ENCODE data around the gene TMEM144.
A peak's percentile ranks its signal among the peaks of the same experiment; 100 is the strongest.

TMEM144 gene

GRCh38 chr4:158259955-158260575, 49.8 kb downstream of the TMEM144 start:
- H3K36me3 ChIP-seq (replicated peaks; ENCODE audit: insufficient read depth, low read length): no peaks in the 10 kb centered on the region

DNA sequence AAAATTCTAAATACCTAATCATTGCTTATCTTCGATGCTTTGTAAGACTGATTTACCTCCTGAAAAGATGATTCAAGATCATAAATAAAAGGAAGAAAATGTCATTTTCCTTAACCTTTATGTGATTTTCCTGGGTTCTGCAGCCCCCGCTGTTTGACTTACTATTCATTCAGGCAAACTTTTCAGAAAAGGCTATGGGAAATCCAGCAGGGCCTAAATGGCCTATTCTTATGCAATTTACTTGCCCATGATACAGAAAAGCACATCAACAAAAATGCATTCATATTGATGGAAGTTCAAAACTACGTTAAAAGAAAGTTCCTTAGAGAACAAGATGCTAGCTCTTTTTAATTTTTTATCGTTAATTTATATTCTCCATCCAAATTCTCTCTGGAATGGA, 51.2 kb downstream of the TMEM144 start:
- Histone ChIP-seq H3F3A (ENCODE audit: insufficient read depth, low read length) (no peaks in the 10 kb centered on the region), H2AFZ (ENCODE audit: low read length) (no peak overlapping the region), H3K9me3 (replicated peaks; ENCODE audit: insufficient read depth, low read length) (no peaks in the 10 kb centered on the region), H4K20me1 (ENCODE audit: insufficient read depth, low read length) (no peaks in the 10 kb centered on the region), H3K36me3 (replicated peaks; ENCODE audit: insufficient read depth, low read length) (no peaks in the 10 kb centered on the region), H3K79me2 (ENCODE audit: low read length) (no peaks in the 10 kb centered on the region), H3K4me3 (ENCODE audit: low read length) (no peak overlapping the region), H3K27ac (ENCODE audit: low read length) (no peak overlapping the region), H3K27me3 (replicated peaks; ENCODE audit: insufficient read depth, low read length) (no peaks in the 10 kb centered on the region), H3K4me2 (ENCODE audit: low read depth, low read length) (no peak overlapping the region), H3K4me1 (ENCODE audit: low read length) (no peaks in the 10 kb centered on the region), H3K9me2 (replicated peaks; ENCODE audit: insufficient read depth, low read length) (no peaks in the 10 kb centered on the region), H3K9ac (ENCODE audit: low read length) (no peak overlapping the region)
- TF ChIP-seq EZH2phosphoT487 (IDR thresholded peaks at IDR 0.05; ENCODE audit: low read length) (no peak), EZH2 (optimal IDR thresholded peaks at IDR 0.05; ENCODE audit: low read depth, low read length) (no peak)
- TF ChIP-seq, protein P1, sequence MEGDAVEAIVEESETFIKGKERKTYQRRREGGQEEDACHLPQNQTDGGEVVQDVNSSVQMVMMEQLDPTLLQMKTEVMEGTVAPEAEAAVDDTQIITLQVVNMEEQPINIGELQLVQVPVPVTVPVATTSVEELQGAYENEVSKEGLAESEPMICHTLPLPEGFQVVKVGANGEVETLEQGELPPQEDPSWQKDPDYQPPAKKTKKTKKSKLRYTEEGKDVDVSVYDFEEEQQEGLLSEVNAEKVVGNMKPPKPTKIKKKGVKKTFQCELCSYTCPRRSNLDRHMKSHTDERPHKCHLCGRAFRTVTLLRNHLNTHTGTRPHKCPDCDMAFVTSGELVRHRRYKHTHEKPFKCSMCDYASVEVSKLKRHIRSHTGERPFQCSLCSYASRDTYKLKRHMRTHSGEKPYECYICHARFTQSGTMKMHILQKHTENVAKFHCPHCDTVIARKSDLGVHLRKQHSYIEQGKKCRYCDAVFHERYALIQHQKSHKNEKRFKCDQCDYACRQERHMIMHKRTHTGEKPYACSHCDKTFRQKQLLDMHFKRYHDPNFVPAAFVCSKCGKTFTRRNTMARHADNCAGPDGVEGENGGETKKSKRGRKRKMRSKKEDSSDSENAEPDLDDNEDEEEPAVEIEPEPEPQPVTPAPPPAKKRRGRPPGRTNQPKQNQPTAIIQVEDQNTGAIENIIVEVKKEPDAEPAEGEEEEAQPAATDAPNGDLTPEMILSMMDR (IDR thresholded peaks at IDR 0.05; ENCODE audit: low read length): no peak
- DNase-seq: no peak

More at GRCh38 chr4:158259955-158260575, 49.8 kb downstream of the TMEM144 start:
- Histone ChIP-seq H3F3A (ENCODE audit: insufficient read depth, low read length) (no peaks in the 10 kb centered on the region), H2AFZ (ENCODE audit: low read length) (no peak overlapping the region), H3K4me3 (ENCODE audit: low read length) (no peak overlapping the region), H3K4me2 (ENCODE audit: low read depth, low read length) (no peak overlapping the region), H3K27me3 (replicated peaks; ENCODE audit: insufficient read depth, low read length) (no peaks in the 10 kb centered on the region), H3K9ac (ENCODE audit: low read length) (no peak overlapping the region), H4K20me1 (ENCODE audit: insufficient read depth, low read length) (no peaks in the 10 kb centered on the region), H3K9me3 (replicated peaks; ENCODE audit: insufficient read depth, low read length) (no peaks in the 10 kb centered on the region), H3K79me2 (ENCODE audit: low read length) (no peaks in the 10 kb centered on the region), H3K9me2 (replicated peaks; ENCODE audit: insufficient read depth, low read length) (no peaks in the 10 kb centered on the region), H3K4me1 (ENCODE audit: low read length) (no peaks in the 10 kb centered on the region), H3K27ac (ENCODE audit: low read length) (no peak overlapping the region)
- peak; percentile 25 for DNase-seq
- TF ChIP-seq, protein P1 (IDR thresholded peaks at IDR 0.05; ENCODE audit: low read length): peak; percentile 33
- TF ChIP-seq EZH2 (optimal IDR thresholded peaks at IDR 0.05; ENCODE audit: low read depth, low read length): no peak

- Histone ChIP-seq H3K4me1 (ENCODE audit: low read length) (no peaks in the 10 kb centered on the region), H4K20me1 (ENCODE audit: insufficient read depth, low read length) (no peaks in the 10 kb centered on the region)
- DNase-seq: no peak
Observed at GRCh38 chr4:158268553-158268952, 58.3 kb downstream of the TMEM144 start.

More at GRCh38 chr4:158268553-158268952, 58.3 kb downstream of the TMEM144 start:
- H3K9me3 ChIP-seq (replicated peaks; ENCODE audit: insufficient read depth, low read length): no peaks in the 10 kb centered on the region
- no peaks in the 10 kb centered on the region for H3K27me3 ChIP-seq (replicated peaks; ENCODE audit: insufficient read depth, low read length)
- no peaks in the 10 kb centered on the region for H3K79me2 ChIP-seq (ENCODE audit: low read length)
- H3K9ac ChIP-seq (ENCODE audit: low read length): no peak overlapping the region
- H3K9me2 ChIP-seq (replicated peaks; ENCODE audit: insufficient read depth, low read length): no peaks in the 10 kb centered on the region
- TF ChIP-seq EZH2 (optimal IDR thresholded peaks at IDR 0.05; ENCODE audit: low read depth, low read length) (no peak), EZH2phosphoT487 (IDR thresholded peaks at IDR 0.05; ENCODE audit: low read length) (no peak)
- TF ChIP-seq, protein P1 (IDR thresholded peaks at IDR 0.05; ENCODE audit: low read length): no peak
- H2AFZ ChIP-seq (ENCODE audit: low read length): no peak overlapping the region
- no peak overlapping the region for H3K27ac ChIP-seq (ENCODE audit: low read length)
- no peak overlapping the region for H3K4me3 ChIP-seq (ENCODE audit: low read length)
- no peaks in the 10 kb centered on the region for H3K36me3 ChIP-seq (replicated peaks; ENCODE audit: insufficient read depth, low read length)
- H3F3A ChIP-seq (ENCODE audit: insufficient read depth, low read length): no peaks in the 10 kb centered on the region
- H3K4me2 ChIP-seq (ENCODE audit: low read depth, low read length): no peak overlapping the region
